RCC 7860 (cell line): ENCODE data around the gene ANXA6.

Experiments
- DNase-seq: peaks from one replicate; pipeline ENCODE4 v3.0.0-alpha.2; 2015; ENCODE audit warnings: low spot score
- FAIRE-seq: peaks from 2 replicates; lab custom pipeline; 2012; peaks lifted over from hg19 to GRCh38; lab: Jason Lieb, UNC

ANXA6 gene

GRCh38 chr5:151132963-151133362 lies 24.6 kb downstream of the ANXA6 start:
- FAIRE-seq (no peak), DNase-seq (no peak)

- FAIRE-seq (no peak), DNase-seq (no peak)
These were observed 26.4 kb downstream of the ANXA6 start for GRCh38 chr5:151130922-151131891.

DNA sequence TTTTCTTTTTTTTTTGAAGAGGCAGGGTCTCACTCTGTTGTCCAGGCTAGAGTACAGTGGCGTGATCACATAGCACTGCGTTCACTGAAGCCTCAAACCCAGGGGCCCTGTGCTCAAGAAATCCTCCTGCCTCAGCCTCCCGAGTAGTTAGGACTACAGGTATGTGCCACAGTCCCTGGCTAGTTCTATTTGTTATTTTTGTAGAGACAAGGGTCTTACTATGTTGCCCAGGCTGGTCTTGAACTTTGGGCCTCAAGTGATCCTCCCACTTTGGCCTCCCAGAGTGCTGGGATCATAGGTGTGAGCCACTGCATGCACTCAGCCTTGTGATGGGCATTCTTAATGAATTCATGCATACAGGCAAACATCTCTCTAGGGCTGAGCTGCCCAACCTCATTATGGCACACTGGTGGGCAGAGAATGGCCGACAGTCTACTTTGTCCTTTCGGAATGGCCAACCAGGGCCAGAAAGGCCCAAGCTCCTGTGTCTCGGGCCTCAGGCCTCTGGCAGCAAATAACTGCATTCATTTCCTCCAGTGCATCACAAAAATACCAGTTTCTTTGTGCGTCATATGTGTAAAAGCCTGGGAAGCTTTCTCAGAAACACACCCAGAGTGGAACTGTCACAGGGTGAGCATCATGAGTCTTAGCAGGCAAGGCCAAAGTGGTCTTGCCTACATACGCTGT lies 27.2 kb downstream of the ANXA6 start:
- FAIRE-seq = no peak
- DNase-seq = no peak

- no peak for DNase-seq
- FAIRE-seq = no peak
These were observed 28.8 kb downstream of the ANXA6 start for GRCh38 chr5:151128817-151129216.

DNA sequence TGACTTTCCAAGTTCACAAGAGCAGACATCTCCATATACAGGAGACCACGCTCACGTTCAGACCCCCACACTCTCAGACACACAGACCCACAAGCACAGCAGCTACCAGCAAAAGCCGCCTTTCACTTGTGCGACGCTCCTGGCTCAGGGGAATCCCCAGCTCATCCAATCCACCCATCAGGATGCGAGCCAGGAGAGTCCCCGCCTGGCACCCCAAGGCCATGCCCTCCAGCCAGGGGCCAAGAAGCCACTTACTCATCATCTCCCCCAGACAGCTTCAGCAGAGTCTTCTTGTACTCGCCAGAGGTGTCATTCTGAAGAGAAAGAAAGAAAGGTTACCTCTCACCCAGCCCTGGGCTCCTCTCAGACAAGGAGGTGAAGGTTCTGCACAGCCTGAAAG lies 29.7 kb downstream of the ANXA6 start:
- DNase-seq = no peak
- no peak for FAIRE-seq

GRCh38 chr5:151126199-151126645 lies 31.4 kb downstream of the ANXA6 start:
- FAIRE-seq (peak; percentile 71), DNase-seq (peak; percentile 87)

DNA sequence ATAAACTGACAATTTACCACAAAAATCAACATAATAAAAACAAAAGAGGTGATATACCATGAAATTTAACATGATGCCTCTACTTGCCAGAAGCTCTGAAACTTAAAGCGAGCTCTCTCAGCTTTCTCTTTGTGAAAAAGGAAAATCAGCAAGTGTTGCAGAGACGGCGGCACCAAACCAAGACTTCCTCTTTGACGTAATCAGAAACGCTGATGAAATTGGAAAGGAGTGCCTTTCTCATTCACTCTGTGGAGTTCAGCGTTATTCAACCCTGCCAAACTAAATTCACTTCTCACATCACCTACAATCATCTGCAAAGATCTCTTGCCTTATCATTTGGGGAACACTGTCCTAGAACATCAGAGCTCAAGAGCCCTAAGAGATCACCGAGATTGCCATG lies 32.2 kb downstream of the ANXA6 start:
- no peak for DNase-seq
- no peak for FAIRE-seq

DNA sequence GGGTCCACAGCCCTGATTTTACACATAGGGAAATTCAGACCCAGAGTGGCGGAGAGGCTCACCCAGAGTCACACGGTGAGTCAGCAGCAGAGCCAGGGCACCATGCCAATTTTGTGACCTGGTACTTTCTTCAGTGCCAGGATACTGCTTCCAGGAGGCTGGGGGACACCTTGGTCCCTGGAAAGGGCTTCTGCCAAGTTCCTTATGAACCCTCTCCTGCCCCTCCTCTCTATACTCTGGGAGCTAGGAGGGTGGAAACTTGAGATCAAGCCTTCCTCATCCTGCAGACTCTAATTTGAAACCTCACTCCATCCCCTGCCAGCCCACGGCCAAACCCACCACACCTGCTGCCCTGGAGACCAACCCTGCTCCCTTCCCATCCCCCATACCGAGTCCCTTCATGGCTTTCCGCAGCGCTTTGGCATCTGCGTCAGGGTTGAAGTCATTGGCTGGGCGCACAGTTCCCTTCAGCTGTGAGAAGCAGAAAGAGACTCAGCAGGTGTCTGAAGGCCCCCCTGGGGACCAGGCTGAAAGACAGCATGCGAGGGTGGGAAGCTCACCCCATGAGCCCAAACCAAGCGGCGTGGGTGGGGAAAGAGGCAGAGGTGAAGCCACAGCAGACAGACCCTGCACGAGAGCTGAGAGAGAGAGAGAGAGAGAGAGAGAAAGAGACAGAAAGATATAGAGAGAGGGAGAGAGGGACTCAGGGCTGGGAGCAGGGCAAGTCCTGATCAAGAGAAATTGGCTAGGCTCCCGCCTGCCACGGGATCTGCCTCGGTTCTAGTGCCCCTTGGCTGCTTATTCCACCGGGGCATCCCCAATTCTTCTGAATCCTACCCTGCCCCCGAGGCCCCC lies 33.5 kb downstream of the ANXA6 start:
- DNase-seq (peak; percentile 61), FAIRE-seq (no peak)

- DNase-seq (no peak), FAIRE-seq (no peak)
These were observed 34.8 kb downstream of the ANXA6 start for GRCh38 chr5:151122828-151123227.

- DNase-seq (no peak), FAIRE-seq (no peak)
These were observed 35.9 kb downstream of the ANXA6 start for GRCh38 chr5:151121665-151122064.

DNA sequence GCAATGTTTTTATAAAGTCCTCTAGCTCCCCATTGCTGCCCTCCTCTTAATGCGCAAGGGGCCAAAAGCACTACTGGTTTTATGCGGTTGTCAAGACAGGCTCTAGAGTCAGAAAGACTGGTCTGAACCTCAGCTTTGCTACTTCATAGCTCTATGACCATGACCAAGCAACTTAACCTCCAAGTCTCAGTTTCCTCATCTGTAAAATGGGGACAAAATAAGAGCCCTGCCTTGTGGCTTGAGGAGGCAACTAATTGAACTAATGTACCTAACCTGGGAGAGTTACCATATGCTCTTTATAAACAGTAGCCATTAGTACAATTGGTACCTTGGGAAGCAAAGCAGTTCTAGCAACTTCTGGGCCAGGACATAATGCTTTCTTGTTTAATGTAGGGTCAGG lies 36.5 kb downstream of the ANXA6 start:
- no peak for FAIRE-seq
- no peak for DNase-seq

GRCh38 chr5:151118913-151119575 lies 38.5 kb downstream of the ANXA6 start:
- DNase-seq (no peak), FAIRE-seq (no peak)

- peak; percentile 50 for DNase-seq
- FAIRE-seq = no peak
These were observed 42.2 kb downstream of the ANXA6 start for GRCh38 chr5:151115272-151115905.

GRCh38 chr5:151113651-151114050 lies 43.9 kb downstream of the ANXA6 start:
- DNase-seq (no peak), FAIRE-seq (no peak)

GRCh38 chr5:151110992-151111391 lies 46.6 kb downstream of the ANXA6 start:
- DNase-seq (no peak), FAIRE-seq (no peak)

DNA sequence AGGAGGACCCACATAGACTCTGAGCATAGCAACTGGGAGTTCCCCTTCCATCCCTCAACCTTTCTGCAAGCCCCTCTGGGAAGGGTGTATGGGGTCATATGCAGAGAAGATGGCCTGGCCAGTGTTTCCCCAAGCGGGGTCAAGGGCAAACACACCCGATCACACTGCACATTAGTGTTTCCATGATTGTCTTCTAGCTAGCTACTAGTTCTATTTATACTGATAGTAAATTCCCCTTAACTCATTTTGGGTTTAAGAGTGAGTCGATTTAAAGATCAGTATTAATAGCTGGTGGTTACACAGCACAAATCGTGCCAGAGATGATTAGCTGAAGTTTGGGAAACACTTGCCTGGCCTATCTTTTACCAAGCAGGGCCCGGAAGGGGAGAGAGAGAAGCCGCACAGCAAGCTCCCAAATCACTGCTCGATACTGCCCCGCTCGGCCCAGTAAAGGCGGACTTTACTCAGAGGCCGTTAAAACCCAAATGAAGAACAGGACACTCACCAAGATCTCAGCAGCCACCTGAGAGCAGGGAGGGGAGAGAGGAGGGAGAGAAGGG lies 47.4 kb downstream of the ANXA6 start:
- DNase-seq = no peak
- no peak for FAIRE-seq

DNA sequence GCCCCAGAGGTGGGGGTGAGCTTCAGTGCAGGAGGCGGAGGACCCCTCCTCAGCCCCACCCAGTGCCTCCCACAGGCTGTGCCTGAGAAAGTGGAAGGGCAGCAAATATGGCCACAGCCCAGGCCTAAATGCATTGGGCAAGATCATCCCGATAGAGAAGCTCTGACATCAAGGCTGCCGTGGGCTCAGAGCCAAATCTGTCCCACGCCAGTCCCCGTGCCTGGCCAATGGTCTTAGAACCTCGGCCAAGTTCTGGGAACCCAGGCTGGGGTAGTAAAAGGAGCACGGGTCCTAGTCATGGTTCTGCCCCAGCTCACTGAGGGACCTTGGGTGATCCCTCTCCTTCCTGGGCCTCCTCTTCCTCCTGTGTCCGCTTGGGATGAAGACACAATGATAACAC lies 49.0 kb downstream of the ANXA6 start:
- DNase-seq (no peak), FAIRE-seq (no peak)

DNA sequence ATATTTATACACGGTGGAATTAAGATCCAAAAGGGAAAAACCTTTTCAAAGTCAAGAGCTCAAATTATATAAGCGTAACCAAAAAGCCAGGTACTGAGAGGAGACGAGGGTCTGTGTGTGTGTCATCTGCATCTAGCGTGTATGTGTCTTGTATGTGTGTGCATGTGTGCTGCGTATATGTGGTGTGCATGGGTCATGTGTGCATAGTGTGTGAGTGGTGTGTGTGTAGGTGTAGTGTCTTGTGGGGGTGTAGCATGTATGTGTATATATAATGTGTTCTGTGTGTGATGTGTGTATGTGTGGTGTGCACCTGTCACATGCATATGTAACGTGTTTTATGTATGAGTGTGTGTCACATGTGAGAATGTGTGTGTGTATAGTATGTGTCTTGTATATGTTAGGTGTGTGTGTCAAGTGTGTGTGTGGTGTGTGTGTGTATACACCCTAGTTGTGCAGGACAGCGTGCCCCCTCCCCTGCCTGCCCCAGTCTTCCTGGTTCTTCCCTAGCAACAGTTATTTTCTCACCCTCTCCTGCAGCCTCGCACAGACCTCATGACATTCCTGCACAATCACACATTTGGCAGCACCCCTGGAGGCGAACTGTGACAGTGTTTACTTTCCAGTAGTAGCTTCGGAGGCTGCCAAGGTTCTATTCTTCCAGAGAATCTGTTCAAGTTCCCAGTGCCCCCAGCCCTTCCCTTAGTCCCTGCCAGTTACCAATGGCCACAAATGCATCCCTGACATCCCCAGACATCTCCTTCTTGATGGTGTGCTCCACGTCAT lies 49.6 kb downstream of the ANXA6 start:
- DNase-seq = no peak
- no peak for FAIRE-seq

- FAIRE-seq = no peak
- no peak for DNase-seq
These were observed 50.5 kb downstream of the ANXA6 start for GRCh38 chr5:151107084-151107483.
